DND-41 (cell line): ENCODE measurements around the gene LMF2.
A peak's percentile ranks its signal among the peaks of the same experiment; 100 is the strongest.

Experiments
- ATAC-seq: fragments of 200-7000 bp; cut with Tn5 transposase; 3 replicates; pipeline ENCODE4 v1.9.1; 2021; ENCODE audit warnings: low read depth; ENCODE audit not compliant: insufficient read depth
- DNase-seq: peaks from one replicate; pipeline ENCODE4 v3.0.0-alpha.2; 2020
- H2AFZ ChIP-seq: 2 replicates; pipeline ENCODE4 v1.6.0; 2012; ENCODE audit warnings: low read depth, low read length
- H3K27ac ChIP-seq: 2 replicates; pipeline ENCODE4 v1.5.1; 2012; ENCODE audit warnings: low read length, inconsistent platforms
- H3K27me3 ChIP-seq: fragments of 200-600 bp; sonication (generic); 2 replicates; pipeline ENCODE4 v1.6.0; 2012; ENCODE audit warnings: low read length, mild to moderate bottlenecking, inconsistent platforms; ENCODE audit not compliant: insufficient read depth, poor library complexity
- H3K36me3 ChIP-seq: 2 replicates; pipeline ENCODE4 v1.5.1; 2012; ENCODE audit warnings: low read length, inconsistent platforms; ENCODE audit not compliant: insufficient read depth
- H3K4me1 ChIP-seq: 2 replicates; pipeline ENCODE4 v1.5.1; 2012; ENCODE audit warnings: mild to moderate bottlenecking, low read length; ENCODE audit not compliant: insufficient read depth
- H3K4me2 ChIP-seq: 2 replicates; pipeline ENCODE4 v1.6.0; 2012; ENCODE audit warnings: mild to moderate bottlenecking, moderate library complexity, low read length, inconsistent platforms; ENCODE audit not compliant: insufficient read depth
- H3K4me3 ChIP-seq, 2 experiments: fragments of 200-600 bp in 1 of 2; shearing (Covaris generic) in 1 of 2; 2 replicates each; pipeline ENCODE4 v1.5.1; 2012 to 2016; ENCODE audit warnings: inconsistent platforms in 2 of 2, low read length in 2 of 2, mild to moderate bottlenecking in 2 of 2, low read depth in 1 of 2, moderate library complexity in 1 of 2
- H3K79me2 ChIP-seq: 2 replicates; pipeline ENCODE4 v1.6.0; 2012; ENCODE audit warnings: low read length, inconsistent platforms; ENCODE audit not compliant: insufficient read depth
- H3K9ac ChIP-seq: 2 replicates; pipeline ENCODE4 v1.6.0; 2012; ENCODE audit warnings: low read depth, mild to moderate bottlenecking, inconsistent platforms, low read length, moderate library complexity
- H3K9me3 ChIP-seq: 2 replicates; pipeline ENCODE4 v1.5.1; 2012; ENCODE audit warnings: low read length, moderate library complexity, mild to moderate bottlenecking, inconsistent platforms; ENCODE audit not compliant: insufficient read depth, severe bottlenecking
- H4K20me1 ChIP-seq: 2 replicates; pipeline ENCODE4 v1.6.0; 2012; ENCODE audit warnings: low read length; ENCODE audit not compliant: insufficient read depth
- CTCF ChIP-seq: IDR thresholded peaks from 2 replicates; pipeline ENCODE4 v1.5.1; 2012; ENCODE audit warnings: borderline replicate concordance, low read length, moderate library complexity, mild to moderate bottlenecking; ENCODE audit not compliant: poor library complexity, severe bottlenecking; ENCODE audit errors: extremely low read depth
- EZH2 ChIP-seq: IDR thresholded peaks from 3 replicates; pipeline ENCODE4 v1.6.1; 2012; ENCODE audit warnings: borderline replicate concordance, low read depth, mild to moderate bottlenecking, moderate library complexity, low read length, inconsistent platforms; ENCODE audit not compliant: severe bottlenecking

The LMF2 gene

GRCh38 chr22:50528682-50529415 lies 21.3 kb upstream of the LMF2 start:
- Histone ChIP-seq H3K4me2 (no peak overlapping the region), H3K4me3 (no peak overlapping the region), H2AFZ (no peak overlapping the region), H3K4me1 (peaks cover 26% of the 10 kb centered on the region), H4K20me1 (peaks cover 16% of the 10 kb centered on the region), H3K27ac (no peak overlapping the region), H3K27me3 (no peaks in the 10 kb centered on the region), H3K9me3 (no peaks in the 10 kb centered on the region), H3K36me3 (peaks cover 8% of the 10 kb centered on the region), H3K9ac (no peak overlapping the region), H3K79me2 (peaks cover 26% of the 10 kb centered on the region)
- TF ChIP-seq EZH2: no peak
- TF ChIP-seq CTCF: no peak
- DNase-seq: no peak
- ATAC-seq: no peak

GRCh38 chr22:50527921-50528681 lies 20.6 kb upstream of the LMF2 start:
- Histone ChIP-seq H4K20me1 (peaks cover 23% of the 10 kb centered on the region), H3K27ac (no peak overlapping the region), H2AFZ (no peak overlapping the region), H3K9me3 (no peaks in the 10 kb centered on the region), H3K79me2 (peaks cover 34% of the 10 kb centered on the region), H3K27me3 (no peaks in the 10 kb centered on the region), H3K4me2 (no peak overlapping the region), H3K9ac (no peak overlapping the region), H3K4me3 (no peak overlapping the region), H3K4me1 (peaks cover 33% of the 10 kb centered on the region), H3K36me3 (peaks cover 15% of the 10 kb centered on the region)
- TF ChIP-seq EZH2: no peak
- no peak for TF ChIP-seq CTCF
- no peak for DNase-seq
- no peak for ATAC-seq

- Histone ChIP-seq H3K36me3 (peaks cover 25% of the 10 kb centered on the region), H3K27ac (peak overlapping the region; percentile 92), H3K4me1 (peaks cover 40% of the 10 kb centered on the region), H3K4me3 (peak overlapping the region; percentile 80 to 89; a peak in 3 of 4 replicates), H3K79me2 (peaks cover 44% of the 10 kb centered on the region), H4K20me1 (peaks cover 29% of the 10 kb centered on the region), H3K27me3 (no peaks in the 10 kb centered on the region), H3K9ac (peak overlapping the region; percentile 74), H3K4me2 (peak overlapping the region; percentile 98), H3K9me3 (no peaks in the 10 kb centered on the region), H2AFZ (peak overlapping the region; percentile 92)
- DNase-seq (peak; percentile 50), ATAC-seq (no peak)
- TF ChIP-seq CTCF (no peak), EZH2 (no peak)
Observed at GRCh38 chr22:50526834-50527801, 19.6 kb upstream of the LMF2 start.
